OCI-LY1 (cell line): ENCODE data around the gene NUDT4.

Source experiments
- EZH2 ChIP-seq: fragments of 200-600 bp; sonication (generic), shearing (Covaris generic); IDR thresholded peaks from 2 replicates; pipeline ENCODE4 v1.8.0; 2017; ENCODE audit warnings: borderline replicate concordance, mixed run types, mild to moderate bottlenecking, antibody characterized with exemption, low read length, moderate library complexity, mixed read lengths
- TF ChIP-seq, protein P1 (sequence below): fragments of 200-600 bp; sonication (generic), shearing (Covaris generic); IDR thresholded peaks from 2 replicates; pipeline ENCODE4 v1.5.1; 2017; ENCODE audit warnings: mild to moderate bottlenecking, antibody characterized with exemption, low read length, moderate library complexity, mixed read lengths

DNA sequence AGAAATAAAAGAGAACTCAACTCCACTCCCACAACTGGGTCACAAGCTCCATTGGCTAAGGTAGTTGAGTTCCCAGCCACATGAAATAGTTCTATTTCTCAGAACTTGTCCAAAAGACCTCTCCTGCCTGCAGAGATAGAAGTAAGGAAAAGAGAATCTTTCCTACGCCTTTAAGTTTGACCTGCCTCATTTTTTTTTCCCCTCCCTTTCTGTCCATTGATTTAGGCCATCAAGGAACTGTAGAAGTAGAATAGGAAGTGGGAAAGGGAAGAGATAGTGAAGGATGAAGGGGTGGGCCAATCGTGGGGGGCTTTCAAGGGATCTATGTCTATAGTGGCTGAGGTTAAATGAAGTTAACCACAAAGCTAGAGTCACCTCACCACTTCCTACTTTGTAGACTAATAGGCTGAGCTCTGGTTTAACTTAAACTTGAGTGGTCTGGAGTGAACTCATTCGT is 13.9 kb upstream of the NUDT4 start:
- TF ChIP-seq, protein P1, sequence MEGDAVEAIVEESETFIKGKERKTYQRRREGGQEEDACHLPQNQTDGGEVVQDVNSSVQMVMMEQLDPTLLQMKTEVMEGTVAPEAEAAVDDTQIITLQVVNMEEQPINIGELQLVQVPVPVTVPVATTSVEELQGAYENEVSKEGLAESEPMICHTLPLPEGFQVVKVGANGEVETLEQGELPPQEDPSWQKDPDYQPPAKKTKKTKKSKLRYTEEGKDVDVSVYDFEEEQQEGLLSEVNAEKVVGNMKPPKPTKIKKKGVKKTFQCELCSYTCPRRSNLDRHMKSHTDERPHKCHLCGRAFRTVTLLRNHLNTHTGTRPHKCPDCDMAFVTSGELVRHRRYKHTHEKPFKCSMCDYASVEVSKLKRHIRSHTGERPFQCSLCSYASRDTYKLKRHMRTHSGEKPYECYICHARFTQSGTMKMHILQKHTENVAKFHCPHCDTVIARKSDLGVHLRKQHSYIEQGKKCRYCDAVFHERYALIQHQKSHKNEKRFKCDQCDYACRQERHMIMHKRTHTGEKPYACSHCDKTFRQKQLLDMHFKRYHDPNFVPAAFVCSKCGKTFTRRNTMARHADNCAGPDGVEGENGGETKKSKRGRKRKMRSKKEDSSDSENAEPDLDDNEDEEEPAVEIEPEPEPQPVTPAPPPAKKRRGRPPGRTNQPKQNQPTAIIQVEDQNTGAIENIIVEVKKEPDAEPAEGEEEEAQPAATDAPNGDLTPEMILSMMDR, result no peak
- no peak for TF ChIP-seq EZH2
